HepG2 (cell line): ENCODE results near the gene CHD2. TPM values are rescaled to one million over a fixed set of nuclear protein-coding genes. Genes with fewer than 3 reads are reported as not detected.

Source experiments
- AHDC1 ChIP-seq: sonication (generic); formaldehyde crosslinking; IDR thresholded peaks from 2 replicates; pipeline ENCODE4 v1.5.1; 2020; ENCODE audit warnings: mild to moderate bottlenecking, missing genetic modification reagents, borderline replicate concordance
- AHR ChIP-seq: IDR thresholded peaks from 2 replicates; pipeline ENCODE4 v1.6.1; 2018; ENCODE audit warnings: missing genetic modification reagents, missing compliant biosample characterization
- ATF6 ChIP-seq: sonication (generic); formaldehyde crosslinking; conservative IDR thresholded peaks from 2 replicates; pipeline ENCODE4 v1.4.0; 2020; ENCODE audit warnings: missing genetic modification reagents
- DPF2 ChIP-seq: sonication (generic); formaldehyde crosslinking; IDR thresholded peaks from 2 replicates; pipeline ENCODE4 v1.4.0; 2020; ENCODE audit warnings: mild to moderate bottlenecking, low read depth, missing genetic modification reagents, borderline replicate concordance
- FOXP4 ChIP-seq: sonication (generic); formaldehyde crosslinking; IDR thresholded peaks from 2 replicates; pipeline ENCODE4 v1.4.0; 2020; ENCODE audit warnings: missing genetic modification reagents
- NR2F6 ChIP-seq, 2 experiments: IDR thresholded peaks; 2 replicates each; pipeline ENCODE4 v1.6.1; 2016; ENCODE audit warnings: antibody characterized with exemption in 1 of 2, mild to moderate bottlenecking in 1 of 2
- POLR2AphosphoS5 ChIP-seq: IDR thresholded peaks from 2 replicates; pipeline ENCODE4 v1.6.1; 2012; ENCODE audit warnings: low read depth, low read length
- SNAPC2 ChIP-seq: sonication (generic); formaldehyde crosslinking; IDR thresholded peaks from 2 replicates; pipeline ENCODE4 v1.8.1; 2022; ENCODE audit warnings: mild to moderate bottlenecking, missing genetic modification reagents
- SRSF4 ChIP-seq: fragments of 200-400 bp; formaldehyde crosslinking; IDR thresholded peaks from one replicate; pipeline ENCODE4 v1.6.1; 2018; ENCODE audit warnings: mild to moderate bottlenecking, low read depth, low read length, moderate library complexity; ENCODE audit not compliant: poor library complexity, severe bottlenecking
- THYN1 ChIP-seq: sonication (generic); formaldehyde crosslinking; IDR thresholded peaks from 2 replicates; pipeline ENCODE4 v1.8.1; 2023; ENCODE audit warnings: low read depth, mild to moderate bottlenecking, moderate library complexity, missing genetic modification reagents, borderline replicate concordance
- ZFP41 ChIP-seq: sonication (generic); formaldehyde crosslinking; IDR thresholded peaks from 2 replicates; pipeline ENCODE4 v1.4.0; 2020; ENCODE audit warnings: mild to moderate bottlenecking, missing genetic modification reagents, borderline replicate concordance
- ZNF335 ChIP-seq: sonication (generic); formaldehyde crosslinking; IDR thresholded peaks from 2 replicates; pipeline ENCODE4 v1.4.0; 2020; ENCODE audit warnings: missing genetic modification reagents
- ZNF337 ChIP-seq: sonication (generic); formaldehyde crosslinking; IDR thresholded peaks from 2 replicates; pipeline ENCODE4 v1.5.1; 2020; ENCODE audit warnings: missing genetic modification reagents, low read depth, mild to moderate bottlenecking, borderline replicate concordance
- ZNF510 ChIP-seq: sonication (generic); formaldehyde crosslinking; IDR thresholded peaks from 2 replicates; pipeline ENCODE4 v1.4.0; 2020; ENCODE audit warnings: low read depth, mild to moderate bottlenecking, missing genetic modification reagents
- ZNF709 ChIP-seq: sonication (generic); formaldehyde crosslinking; IDR thresholded peaks from 2 replicates; pipeline ENCODE4 v1.5.0; 2020; ENCODE audit warnings: mild to moderate bottlenecking, missing genetic modification reagents
- ZNF772 ChIP-seq: sonication (generic); formaldehyde crosslinking; IDR thresholded peaks from 2 replicates; pipeline ENCODE4 v1.5.0; 2020; ENCODE audit warnings: mild to moderate bottlenecking, missing genetic modification reagents
- polyA plus RNA-seq, 8 experiments: library from polyadenylated mRNA; depleted of rRNA in 3 of 8; stranded (reverse) in 7 of 8; unstranded in 1 of 8; fragments of >200 nt; fragmentation: Illumina TruSeq in 4 of 8; extraction: Trizol in 4 of 8; gene quantifications; 2 replicates each; pipeline versions ENCODE4 v1.2.1 to v1.2.3, GENCODE V29; 2011 to 2016; ENCODE audit warnings: low read depth in 4 of 8, missing spikeins in 1 of 8, mixed read lengths in 1 of 8; ENCODE audit not compliant: insufficient read depth in 1 of 8
- total RNA-seq, 5 experiments: library from RNA; depleted of rRNA; stranded (reverse); fragments of >200 nt; fragmentation: Illumina TruSeq; extraction: Trizol; gene quantifications; 2 replicates each; pipeline ENCODE4 v1.2.3, GENCODE V29; 2016; ENCODE audit warnings: low read depth in 1 of 5
- TF ChIP-seq, protein P1 (sequence below): sonication (generic); formaldehyde crosslinking; IDR thresholded peaks from 2 replicates; pipeline ENCODE4 v1.8.0; 2022; ENCODE audit warnings: mild to moderate bottlenecking, missing genetic modification reagents

CHD2 gene
- total and polyA plus RNA-seq, 2 of the 13 experiments (the other 11 are each of a cell fraction or from before 2014, with no cell fraction given), result 54.0 to 54.1 TPM

DNA sequence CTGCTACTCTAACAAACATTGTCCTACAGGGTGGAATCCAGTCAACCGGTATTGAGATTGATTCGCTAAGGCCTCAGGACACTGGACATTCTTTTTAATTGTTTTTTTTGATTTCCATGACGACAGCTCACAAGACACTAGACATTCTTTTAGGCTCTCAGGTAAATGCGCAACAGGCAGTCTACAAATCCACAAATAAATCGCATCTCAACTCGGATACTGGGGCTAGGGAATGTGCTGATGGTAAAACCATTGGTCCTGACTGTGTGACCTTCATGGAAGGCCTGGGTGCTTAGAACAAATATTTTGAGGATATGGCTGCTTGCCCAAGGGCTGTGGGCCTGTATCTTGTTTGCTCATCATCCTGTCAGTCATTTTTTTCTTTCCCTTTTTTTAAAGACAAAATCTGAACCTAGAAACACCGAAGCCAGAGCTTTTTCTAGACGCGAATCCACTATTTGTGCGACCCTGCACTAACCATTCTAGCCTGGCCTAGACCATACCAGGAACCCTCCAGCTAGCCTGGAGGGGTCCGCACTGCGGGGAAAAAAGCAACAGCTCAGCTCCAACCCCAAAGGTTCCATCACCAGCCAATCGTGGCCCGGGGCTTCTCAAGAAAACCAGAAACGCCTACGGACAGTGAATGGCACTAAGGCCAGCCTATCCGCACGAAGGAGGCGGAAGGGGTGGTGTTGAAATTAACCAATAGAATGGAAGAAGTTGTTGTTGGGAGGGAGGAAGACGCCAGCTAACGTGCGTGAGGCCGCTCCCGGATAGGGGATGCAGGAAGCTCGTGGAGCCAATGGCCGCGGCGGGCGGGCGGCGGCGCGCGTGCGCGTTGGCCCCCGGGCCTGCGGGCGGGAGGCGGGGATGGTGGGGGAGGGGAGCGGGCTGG, 18.1 kb upstream of the CHD2 start (continued):
- TF ChIP-seq ZFP41 (no peak), ZNF337 (CRISPR knock-in tag) (0 out of 2 replicates have a peak, but pooled peaks have one; percentile 75), DPF2 (no peak), POLR2AphosphoS5 (peak; percentile 99), ZNF335 (CRISPR knock-in tag) (0 out of 2 replicates have a peak, but pooled peaks have one; percentile 55), SNAPC2 (CRISPR knock-in tag) (no peak), THYN1 (CRISPR knock-in tag) (no peak), ZNF510 (0 out of 2 replicates have a peak, but pooled peaks have one; percentile 55), ATF6 (CRISPR knock-in tag) (no peak), NR2F6 (IDR thresholded peaks at IDR 0.05) (peak; percentile 51; the same call in 1 of the 2 replicates), NR2F6 (CRISPR knock-in tag; IDR thresholded peaks at IDR 0.05) (no peak), ZNF709 (CRISPR knock-in tag) (0 out of 2 replicates have a peak, but pooled peaks have one; percentile 60), SRSF4 (no peak), AHR (no peak), ZNF772 (CRISPR knock-in tag) (no peak), AHDC1 (CRISPR knock-in tag) (no peak), FOXP4 (CRISPR knock-in tag) (no peak)
- TF ChIP-seq, protein P1, sequence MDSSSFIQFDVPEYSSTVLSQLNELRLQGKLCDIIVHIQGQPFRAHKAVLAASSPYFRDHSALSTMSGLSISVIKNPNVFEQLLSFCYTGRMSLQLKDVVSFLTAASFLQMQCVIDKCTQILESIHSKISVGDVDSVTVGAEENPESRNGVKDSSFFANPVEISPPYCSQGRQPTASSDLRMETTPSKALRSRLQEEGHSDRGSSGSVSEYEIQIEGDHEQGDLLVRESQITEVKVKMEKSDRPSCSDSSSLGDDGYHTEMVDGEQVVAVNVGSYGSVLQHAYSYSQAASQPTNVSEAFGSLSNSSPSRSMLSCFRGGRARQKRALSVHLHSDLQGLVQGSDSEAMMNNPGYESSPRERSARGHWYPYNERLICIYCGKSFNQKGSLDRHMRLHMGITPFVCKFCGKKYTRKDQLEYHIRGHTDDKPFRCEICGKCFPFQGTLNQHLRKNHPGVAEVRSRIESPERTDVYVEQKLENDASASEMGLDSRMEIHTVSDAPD (CRISPR knock-in tag), result no peak
